GM18909 (cell line): ENCODE data around the gene DENND2D.

Experiments
- ATAC-seq: cut with Tn5 transposase; IDR thresholded peaks from one replicate; pipeline ENCODE4 v1.9.1; 2021; ENCODE audit warnings: mild to moderate bottlenecking; ENCODE audit not compliant: unreplicated experiment, poor library complexity

DENND2D gene, protein sequence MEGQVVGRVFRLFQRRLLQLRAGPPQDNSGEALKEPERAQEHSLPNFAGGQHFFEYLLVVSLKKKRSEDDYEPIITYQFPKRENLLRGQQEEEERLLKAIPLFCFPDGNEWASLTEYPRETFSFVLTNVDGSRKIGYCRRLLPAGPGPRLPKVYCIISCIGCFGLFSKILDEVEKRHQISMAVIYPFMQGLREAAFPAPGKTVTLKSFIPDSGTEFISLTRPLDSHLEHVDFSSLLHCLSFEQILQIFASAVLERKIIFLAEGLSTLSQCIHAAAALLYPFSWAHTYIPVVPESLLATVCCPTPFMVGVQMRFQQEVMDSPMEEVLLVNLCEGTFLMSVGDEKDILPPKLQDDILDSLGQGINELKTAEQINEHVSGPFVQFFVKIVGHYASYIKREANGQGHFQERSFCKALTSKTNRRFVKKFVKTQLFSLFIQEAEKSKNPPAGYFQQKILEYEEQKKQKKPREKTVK

DNA sequence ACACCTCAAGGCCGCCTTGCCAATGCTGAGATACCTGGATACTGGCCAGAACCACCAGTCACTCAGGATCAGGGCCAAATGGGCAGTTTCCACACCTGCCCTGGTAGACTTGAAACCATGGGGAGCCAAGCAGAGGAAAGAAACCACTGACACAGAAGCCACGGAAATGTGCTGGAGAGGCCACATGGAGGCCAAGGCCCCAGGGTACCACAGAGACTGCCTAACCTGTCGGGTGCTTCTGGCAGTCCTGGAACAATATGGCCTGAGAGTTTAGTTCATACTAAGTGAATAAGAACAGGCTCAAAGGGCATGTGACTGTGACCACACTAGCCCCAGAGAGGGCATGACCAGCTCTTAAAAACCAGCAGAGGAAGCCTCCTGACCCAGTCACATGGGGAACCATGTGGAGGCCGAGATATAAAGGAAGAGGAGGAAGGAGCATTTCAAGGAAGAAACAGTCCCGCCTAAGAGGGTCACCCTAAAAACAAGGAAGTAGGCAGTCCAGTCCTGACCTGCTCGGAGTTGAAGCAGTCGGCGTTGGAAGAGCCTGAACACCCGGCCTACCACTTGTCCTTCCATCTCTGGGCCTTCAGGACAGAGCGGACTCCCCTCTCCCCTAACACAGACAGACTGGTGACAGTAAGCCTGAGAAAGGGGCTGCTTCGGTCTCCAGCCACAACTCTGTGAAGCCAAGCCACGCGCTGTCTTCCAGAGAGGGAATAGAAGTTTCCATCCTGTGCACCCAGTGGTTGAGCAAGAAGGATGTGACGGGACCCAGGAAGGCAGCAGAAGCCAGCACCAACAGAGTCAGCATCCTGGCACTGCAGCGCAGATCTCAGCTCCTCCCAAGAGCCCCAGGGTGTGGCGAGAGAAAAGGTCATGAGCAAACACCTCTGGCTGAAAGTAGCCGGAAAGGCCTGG, at the start of gene DENND2D:
DENND2D (minus strand) TSS at position 766 of the 921 bp plus-strand sequence; CDS start at position 579, 187 bp downstream.
- no peak for ATAC-seq

DNA sequence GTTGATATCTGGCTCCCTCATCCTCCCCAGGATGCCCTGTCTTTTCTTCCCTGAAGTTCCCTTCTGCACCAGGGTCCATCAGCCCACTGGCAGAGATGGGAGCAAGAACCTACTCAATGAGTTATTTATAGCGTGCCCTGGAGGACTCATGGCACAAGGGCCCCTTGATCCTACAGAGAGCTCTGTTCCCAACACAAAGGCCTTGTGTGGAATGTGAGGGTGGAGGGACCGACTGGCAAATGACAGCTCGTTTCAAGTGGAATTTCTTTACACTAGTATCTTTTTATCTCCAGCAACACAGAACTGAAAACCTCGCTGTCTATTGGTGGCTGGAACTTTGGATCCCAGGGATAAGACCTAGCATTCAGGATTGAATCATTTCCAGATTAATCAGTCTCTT, 49.5 kb upstream of the DENND2D start:
- ATAC-seq: no peak

- no peak for ATAC-seq
Measured at GRCh38 chr1:111247125-111247838, 46.8 kb upstream of the DENND2D start.

DNA sequence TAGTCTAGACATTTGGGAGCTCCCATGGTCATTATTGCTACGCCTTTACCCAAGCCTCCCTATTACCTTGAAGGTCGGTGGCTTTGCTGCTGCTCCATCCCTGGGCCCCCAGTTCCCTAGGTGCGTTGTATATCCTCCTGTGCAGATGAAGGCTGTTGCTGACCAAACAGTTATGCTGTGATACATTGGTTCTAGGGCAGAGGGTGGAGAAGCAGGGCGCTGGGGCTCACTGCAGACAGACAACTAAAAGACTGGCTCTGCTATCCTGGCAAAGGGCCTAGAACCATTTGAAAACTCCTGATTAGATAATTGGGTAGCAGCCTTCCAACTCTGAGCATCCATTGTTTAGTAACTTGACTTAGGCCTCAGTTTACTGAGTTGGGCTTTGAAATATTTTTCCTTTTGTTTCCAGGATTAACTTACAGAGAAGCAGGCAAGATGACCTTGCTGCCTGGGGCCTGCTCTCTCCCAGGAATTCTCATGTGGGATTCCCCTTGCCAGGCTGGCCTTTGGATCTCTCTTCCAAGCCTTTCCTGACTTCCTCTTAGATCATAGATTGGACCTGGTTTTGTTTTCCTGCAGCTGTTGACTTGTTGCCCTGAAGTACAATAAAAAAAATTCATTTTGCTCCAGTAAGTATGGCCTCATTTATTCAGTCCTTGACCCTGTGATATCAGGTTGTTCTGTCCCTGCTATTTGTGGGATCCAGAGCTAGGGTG, 42.5 kb upstream of the DENND2D start:
- no peak for ATAC-seq

DNA sequence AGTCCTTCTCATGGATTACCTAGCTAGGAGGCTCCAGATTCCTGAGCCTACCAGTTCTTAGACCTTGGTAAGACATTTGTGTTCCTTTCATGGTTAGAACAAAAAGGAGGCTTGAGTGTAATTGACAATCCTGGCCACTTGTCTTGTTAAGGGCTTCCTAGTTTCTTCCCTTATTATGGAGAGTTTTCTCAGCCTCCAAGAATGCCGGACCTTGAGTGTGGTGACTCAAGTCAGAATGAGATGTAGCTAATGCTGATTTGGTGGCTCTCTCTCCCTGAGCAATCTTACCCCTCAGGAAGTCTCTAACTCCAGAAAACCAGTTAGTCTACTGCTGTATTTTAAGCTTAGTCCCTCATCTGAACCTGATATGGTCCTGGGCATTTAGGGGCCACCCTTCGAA, 41.4 kb upstream of the DENND2D start:
- ATAC-seq: no peak

- ATAC-seq: no peak
Measured at GRCh38 chr1:111238056-111238795, 37.8 kb upstream of the DENND2D start.

- ATAC-seq: no peak
Measured at GRCh38 chr1:111236806-111237205, 36.4 kb upstream of the DENND2D start.

GRCh38 chr1:111236379-111236778, 35.9 kb upstream of the DENND2D start:
- no peak for ATAC-seq

DNA sequence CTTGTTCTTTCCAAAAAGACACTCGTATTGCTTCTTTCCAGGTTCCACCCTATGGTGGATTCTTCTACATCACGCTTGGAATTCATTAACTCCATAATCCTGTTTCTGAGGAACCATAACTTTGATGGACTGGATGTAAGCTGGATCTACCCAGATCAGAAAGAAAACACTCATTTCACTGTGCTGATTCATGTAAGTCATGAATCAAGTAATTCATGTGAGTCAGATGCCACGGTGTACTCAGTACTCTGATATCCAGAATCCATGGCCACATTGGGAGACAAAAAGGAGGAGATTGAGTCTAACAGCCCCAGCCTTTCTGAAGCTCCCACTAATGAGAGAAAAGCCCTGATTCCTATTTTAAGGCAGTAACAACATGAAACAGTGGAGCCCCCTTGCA, 34.4 kb upstream of the DENND2D start:
- no peak for ATAC-seq

DNA sequence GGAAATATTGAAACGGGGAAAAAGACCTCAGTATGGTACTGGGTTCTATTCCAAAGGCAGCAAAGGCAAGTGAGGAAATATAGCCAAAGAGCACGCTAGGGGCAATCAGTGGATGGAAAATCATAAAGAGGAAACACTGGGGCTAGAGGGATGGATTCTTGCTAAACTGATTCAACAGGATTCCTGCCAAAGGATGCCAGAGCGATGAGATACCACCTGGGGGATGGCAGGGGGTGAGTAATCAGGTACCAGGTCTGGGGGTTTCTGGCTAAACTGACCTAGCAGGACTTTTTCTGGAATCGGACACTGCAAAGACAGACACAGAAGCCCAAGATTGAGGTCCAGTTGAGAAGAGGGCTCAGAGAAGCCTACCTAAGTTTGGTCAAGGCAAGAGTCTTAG, 33.8 kb upstream of the DENND2D start:
- ATAC-seq: no peak

GRCh38 chr1:111232134-111232533, 31.7 kb upstream of the DENND2D start:
- no peak for ATAC-seq

DNA sequence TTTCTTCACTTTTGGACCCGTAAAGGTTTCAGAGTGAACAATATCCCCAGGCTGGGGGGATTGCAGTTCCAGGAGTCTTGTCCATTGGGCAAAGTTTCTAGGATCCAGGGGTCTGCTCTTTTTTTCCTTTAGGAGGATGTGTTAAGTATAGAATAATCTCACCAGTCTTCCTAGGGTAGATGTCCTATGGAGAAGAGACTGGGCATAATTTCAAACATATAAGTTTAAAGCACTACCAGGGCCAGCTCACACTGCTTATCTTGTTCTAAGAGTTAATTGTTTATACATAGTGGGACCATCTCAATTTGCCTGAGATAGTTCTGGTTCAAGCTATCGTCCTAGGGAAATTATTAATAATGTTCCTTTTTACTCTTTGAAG, 28.3 kb upstream of the DENND2D start:
- ATAC-seq: no peak

DNA sequence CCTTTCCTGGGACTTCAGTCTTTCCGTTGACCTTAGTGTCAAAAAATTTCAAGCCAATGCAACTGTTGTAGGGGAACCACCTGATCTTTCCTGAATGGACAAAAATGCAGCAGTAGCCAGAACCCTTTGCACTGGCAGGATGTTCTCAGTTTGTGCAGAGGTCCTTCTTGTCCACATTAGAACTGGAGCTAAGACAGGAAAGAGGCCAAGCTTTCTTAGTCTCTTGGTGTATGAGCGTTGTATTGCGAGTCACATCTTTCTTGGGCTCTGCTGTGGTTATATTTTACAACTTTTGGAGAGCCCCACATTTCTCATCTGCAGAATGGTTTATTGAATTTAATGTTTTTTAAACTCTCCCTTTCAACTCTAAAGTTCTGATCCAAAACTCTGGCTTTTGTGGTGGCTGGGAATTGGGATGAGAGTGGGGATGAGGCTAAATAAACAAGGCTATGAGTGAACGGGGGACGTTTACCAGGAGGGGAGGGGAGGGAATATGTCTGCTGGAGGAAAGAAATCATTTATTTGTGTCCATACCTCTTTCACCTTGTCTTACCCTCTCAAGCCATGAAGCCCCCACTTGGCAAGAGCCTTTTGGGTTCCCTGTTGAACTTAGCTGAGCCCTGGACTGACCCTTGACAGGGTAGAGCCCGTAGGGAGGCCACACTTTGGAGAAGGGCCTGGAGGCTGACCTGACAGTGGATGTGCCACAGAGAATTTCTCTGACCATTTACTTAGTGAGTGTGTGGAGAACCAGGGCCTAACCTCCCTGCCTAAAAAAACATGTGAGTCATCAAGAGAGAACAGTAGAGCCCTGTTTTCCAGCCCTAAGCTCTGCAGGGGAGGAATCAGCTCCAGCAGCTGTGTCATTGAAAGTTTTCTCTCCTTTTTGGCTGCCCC, 27.7 kb upstream of the DENND2D start:
- no peak for ATAC-seq

DNA sequence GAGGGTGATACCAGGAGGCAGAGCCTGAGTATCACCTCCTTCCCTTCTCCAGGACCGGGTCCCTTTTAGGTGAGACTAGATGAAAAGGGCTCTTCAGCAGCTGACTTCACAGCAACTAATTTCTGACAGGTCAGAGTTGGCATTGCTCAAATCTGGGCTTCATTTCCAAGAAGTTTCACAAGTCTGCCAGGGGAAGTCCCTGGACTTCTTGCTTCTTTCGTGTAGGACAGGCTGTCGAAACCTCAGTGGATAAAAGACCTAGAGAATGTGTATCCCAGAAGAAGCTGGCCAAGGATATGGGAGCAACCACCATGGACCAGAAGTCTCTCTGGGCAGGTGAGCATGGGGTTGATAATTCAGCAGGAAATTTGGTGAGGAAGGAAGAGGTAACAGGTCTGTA, 27.0 kb upstream of the DENND2D start, which contains the start of gene CHI3L2:
CHI3L2 (plus strand) TSS at position 280 of the 400 bp plus-strand sequence; CDS start at position 297, 17 bp downstream.
- no peak for ATAC-seq

- ATAC-seq: no peak
Measured at GRCh38 chr1:111225717-111226400, 25.4 kb upstream of the DENND2D start.

GRCh38 chr1:111225091-111225490, 24.6 kb upstream of the DENND2D start:
- no peak for ATAC-seq

DNA sequence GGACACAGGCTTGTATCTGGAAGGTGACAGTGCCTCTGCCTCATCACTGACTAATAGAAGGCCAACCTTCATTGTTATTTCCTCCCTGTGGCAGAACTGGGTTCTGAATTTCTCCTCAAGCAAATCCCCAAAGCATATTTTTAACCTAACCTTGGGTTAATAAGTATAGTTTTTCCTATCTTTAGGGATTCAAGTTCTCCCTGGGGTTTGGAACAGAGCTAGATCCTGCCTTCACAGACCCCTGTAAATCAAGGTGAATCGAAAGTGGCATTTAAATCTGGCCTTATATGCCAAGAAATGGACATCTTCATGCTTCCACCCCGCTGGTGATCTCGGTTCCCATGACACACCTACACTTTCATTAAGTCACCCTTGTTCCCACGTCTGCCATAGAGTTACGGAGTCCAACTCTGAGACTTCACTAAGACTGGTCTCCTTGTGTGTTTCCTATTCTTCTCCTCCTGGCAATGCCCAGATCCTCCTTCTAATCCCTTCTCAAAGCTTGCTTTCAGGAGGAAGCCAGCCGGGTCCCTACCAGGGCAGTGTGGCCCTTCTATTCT, 22.8 kb upstream of the DENND2D start:
- no peak for ATAC-seq
